ENCODE results near the gene DGLUCY.

Gene DGLUCY

GRCh38 chr14:91140672-91141071 lies 26.8 kb downstream of the DGLUCY start:
- ATAC-seq: peak; percentile 69
- TF ChIP-seq CSDC2 (CRISPR knock-in tag; IDR thresholded peaks at IDR 0.05) (no peak), PPARA (CRISPR knock-in tag; IDR thresholded peaks at IDR 0.05; ENCODE audit: borderline replicate concordance) (no peak), OSR1 (CRISPR knock-in tag; IDR thresholded peaks at IDR 0.05) (no peak), ZFP3 (CRISPR knock-in tag; IDR thresholded peaks at IDR 0.05) (no peak), ZFP30 (CRISPR knock-in tag; IDR thresholded peaks at IDR 0.05) (no peak), ISL1 (CRISPR knock-in tag; IDR thresholded peaks at IDR 0.05) (no peak), GLIS3 (CRISPR knock-in tag; IDR thresholded peaks at IDR 0.05) (no peak), CREB5 (CRISPR knock-in tag; IDR thresholded peaks at IDR 0.05; ENCODE audit: low read depth) (no peak), PATZ1 (CRISPR knock-in tag; IDR thresholded peaks at IDR 0.05; ENCODE audit: borderline replicate concordance) (no peak)

- TF ChIP-seq RARB (CRISPR knock-in tag; IDR thresholded peaks at IDR 0.05): no peak
- TF ChIP-seq CSRNP3 (CRISPR knock-in tag; IDR thresholded peaks at IDR 0.05): no peak
- no peak for TF ChIP-seq ZNF8 (CRISPR knock-in tag; IDR thresholded peaks at IDR 0.05)
- TF ChIP-seq ESRRG (CRISPR knock-in tag; IDR thresholded peaks at IDR 0.05): no peak
- no peak for TF ChIP-seq GLIS3 (CRISPR knock-in tag; IDR thresholded peaks at IDR 0.05)
- no peak for TF ChIP-seq ZFP3 (CRISPR knock-in tag; IDR thresholded peaks at IDR 0.05)
- TF ChIP-seq ZNF565 (CRISPR knock-in tag; conservative IDR thresholded peaks at IDR 0.05; ENCODE audit: low read depth): no peak
- no peak for TF ChIP-seq BACH2 (CRISPR knock-in tag; IDR thresholded peaks at IDR 0.05; ENCODE audit: borderline replicate concordance)
- no peak for TF ChIP-seq ZFP30 (CRISPR knock-in tag; IDR thresholded peaks at IDR 0.05)
- no peak for TF ChIP-seq PPARA (CRISPR knock-in tag; IDR thresholded peaks at IDR 0.05; ENCODE audit: borderline replicate concordance)
- TF ChIP-seq SNAI2 (CRISPR knock-in tag; IDR thresholded peaks at IDR 0.05): no peak
- no peak for TF ChIP-seq CREB5 (CRISPR knock-in tag; IDR thresholded peaks at IDR 0.05; ENCODE audit: low read depth)
- no peak for TF ChIP-seq TOX (CRISPR knock-in tag; IDR thresholded peaks at IDR 0.05; ENCODE audit: borderline replicate concordance)
- TF ChIP-seq ISL1 (CRISPR knock-in tag; IDR thresholded peaks at IDR 0.05): no peak
- no peak for ATAC-seq
These were observed 28.4 kb downstream of the DGLUCY start for GRCh38 chr14:91142214-91142668.

- no peak for ATAC-seq
- TF ChIP-seq CSRNP3 (CRISPR knock-in tag; IDR thresholded peaks at IDR 0.05): no peak
- TF ChIP-seq CSDC2 (CRISPR knock-in tag; IDR thresholded peaks at IDR 0.05): no peak
- TF ChIP-seq RARB (CRISPR knock-in tag; IDR thresholded peaks at IDR 0.05): no peak
- TF ChIP-seq ZNF70 (CRISPR knock-in tag; IDR thresholded peaks at IDR 0.05): no peak
- no peak for TF ChIP-seq POU6F1 (CRISPR knock-in tag; IDR thresholded peaks at IDR 0.05; ENCODE audit: borderline replicate concordance, low read depth)
- TF ChIP-seq ZFP3 (CRISPR knock-in tag; IDR thresholded peaks at IDR 0.05): no peak
- no peak for TF ChIP-seq BACH2 (CRISPR knock-in tag; IDR thresholded peaks at IDR 0.05; ENCODE audit: borderline replicate concordance)
- TF ChIP-seq PATZ1 (CRISPR knock-in tag; IDR thresholded peaks at IDR 0.05; ENCODE audit: borderline replicate concordance): no peak
- no peak for TF ChIP-seq ZC3H10 (CRISPR knock-in tag; IDR thresholded peaks at IDR 0.05)
- no peak for TF ChIP-seq TOX (CRISPR knock-in tag; IDR thresholded peaks at IDR 0.05; ENCODE audit: borderline replicate concordance)
- no peak for TF ChIP-seq ESRRG (CRISPR knock-in tag; IDR thresholded peaks at IDR 0.05)
- no peak for TF ChIP-seq SNAI2 (CRISPR knock-in tag; IDR thresholded peaks at IDR 0.05)
- no peak for TF ChIP-seq ZFP30 (CRISPR knock-in tag; IDR thresholded peaks at IDR 0.05)
- TF ChIP-seq PPARA (CRISPR knock-in tag; IDR thresholded peaks at IDR 0.05; ENCODE audit: borderline replicate concordance): no peak
- no peak for TF ChIP-seq GLIS3 (CRISPR knock-in tag; IDR thresholded peaks at IDR 0.05)
These were observed 30.0 kb downstream of the DGLUCY start for GRCh38 chr14:91143862-91144261.

Measured in SK-N-SH treated with all-trans-retinoic acid at 6 μM for 48 hours (cell line).